ENCODE results near the gene PHF21A. TPM values are rescaled to one million over a fixed set of nuclear protein-coding genes. Genes with fewer than 3 reads are reported as not detected.

The PHF21A gene
- total RNA-seq, 2 experiments from 2014 or later: 23.1 to 56.1 TPM

GRCh38 chr11:45994371-45995341, 126.6 kb downstream of the PHF21A start:
- no peak for DNase-seq (ENCODE audit: low spot score)
- CTCF ChIA-PET (ENCODE audit: unreplicated experiment): no interaction called here

DNA sequence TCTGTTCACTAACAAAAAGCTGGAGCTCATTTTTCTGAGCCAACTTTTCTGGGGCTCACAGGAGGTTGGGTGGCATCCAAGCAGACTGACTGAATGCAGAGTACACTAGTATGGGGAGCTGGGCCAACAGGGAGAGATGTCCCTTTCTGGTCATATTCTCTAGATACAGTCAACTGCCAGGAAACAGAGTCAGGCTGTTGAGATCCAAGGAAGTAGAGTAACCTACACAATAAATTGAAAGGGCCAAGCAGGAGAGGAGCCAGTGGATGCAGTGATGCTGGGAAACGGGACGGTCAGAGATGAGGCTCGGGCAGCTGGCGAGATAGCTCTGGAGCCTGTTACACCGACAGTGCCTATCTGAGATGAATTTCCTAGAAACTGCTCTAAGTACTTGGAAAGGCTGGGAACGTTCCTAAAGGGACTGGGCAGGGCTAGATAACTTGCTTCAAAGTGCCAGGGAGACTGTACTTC, 127.7 kb downstream of the PHF21A start:
- Histone ChIP-seq H4K20me1 (ENCODE audit: insufficient read depth, low read length) (no peaks in the 10 kb centered on the region), H3K79me2 (ENCODE audit: insufficient read depth, low read depth, low read length) (no peaks in the 10 kb centered on the region), H3K9me2 (ENCODE audit: insufficient read depth, low read length) (no peaks in the 10 kb centered on the region), H3K36me3 (ENCODE audit: insufficient read depth, low read length) (no peaks in the 10 kb centered on the region), H2AFZ (ENCODE audit: low read length) (no peak overlapping the region), H3K9me3 (ENCODE audit: low read length) (no peaks in the 10 kb centered on the region), H3K4me1 (ENCODE audit: insufficient read depth, low read length, poor library complexity, severe bottlenecking) (no peaks in the 10 kb centered on the region), H3K4me2 (ENCODE audit: low read length) (no peak overlapping the region), H3K27ac (ENCODE audit: low read depth, low read length, poor library complexity, severe bottlenecking) (no peak overlapping the region), H3K4me3 (ENCODE audit: low read depth, low read length, poor library complexity, severe bottlenecking) (no peak overlapping the region)
- intact Hi-C loops (cut with micrococcal nuclease; ENCODE audit: unreplicated experiment): no loop called here
- ChIA-PET POLR2A (interaction anchor here (0.6 to 2.5 kb wide), 4 partner anchors 10 to 270 kb away, joined by 3 to 11 read pairs (median 3); no protein-coding TSS in a partner anchor), CTCF (ENCODE audit: unreplicated experiment) (no interaction called here)
- DNase-seq (ENCODE audit: low spot score): no peak
- no TSS peak for BruUV-seq (replicated peaks)
- TF ChIP-seq CTCF (conservative IDR thresholded peaks at IDR 0.05; ENCODE audit: low read length): no peak
- TF ChIP-seq EZH2phosphoT487 (IDR thresholded peaks at IDR 0.05; ENCODE audit: borderline replicate concordance, low read depth, low read length): no peak

More at GRCh38 chr11:45994371-45995341, 126.6 kb downstream of the PHF21A start:
- Histone ChIP-seq H3K4me2 (ENCODE audit: low read length) (no peak overlapping the region), H3K9me2 (ENCODE audit: insufficient read depth, low read length) (no peaks in the 10 kb centered on the region), H3K79me2 (ENCODE audit: insufficient read depth, low read depth, low read length) (no peaks in the 10 kb centered on the region), H2AFZ (ENCODE audit: low read length) (no peak overlapping the region), H3K9me3 (ENCODE audit: low read length) (no peaks in the 10 kb centered on the region), H3K27ac (ENCODE audit: low read depth, low read length, poor library complexity, severe bottlenecking) (no peak overlapping the region), H3K36me3 (ENCODE audit: insufficient read depth, low read length) (no peaks in the 10 kb centered on the region), H3K4me3 (ENCODE audit: low read depth, low read length, poor library complexity, severe bottlenecking) (no peak overlapping the region), H4K20me1 (ENCODE audit: insufficient read depth, low read length) (no peaks in the 10 kb centered on the region), H3K4me1 (ENCODE audit: insufficient read depth, low read length, poor library complexity, severe bottlenecking) (no peaks in the 10 kb centered on the region)
- intact Hi-C loops (cut with micrococcal nuclease; ENCODE audit: unreplicated experiment): no loop called here
- POLR2A ChIA-PET: interaction anchor here (0.6 to 2.5 kb wide), 5 partner anchors 9 to 77 kb away, joined by 3 to 11 read pairs (median 4); partner anchors contain the start of gene PEX16
- TF ChIP-seq CTCF (conservative IDR thresholded peaks at IDR 0.05; ENCODE audit: low read length) (no peak), EZH2phosphoT487 (IDR thresholded peaks at IDR 0.05; ENCODE audit: borderline replicate concordance, low read depth, low read length) (no peak)
- BruUV-seq (replicated peaks): no TSS peak

DNA sequence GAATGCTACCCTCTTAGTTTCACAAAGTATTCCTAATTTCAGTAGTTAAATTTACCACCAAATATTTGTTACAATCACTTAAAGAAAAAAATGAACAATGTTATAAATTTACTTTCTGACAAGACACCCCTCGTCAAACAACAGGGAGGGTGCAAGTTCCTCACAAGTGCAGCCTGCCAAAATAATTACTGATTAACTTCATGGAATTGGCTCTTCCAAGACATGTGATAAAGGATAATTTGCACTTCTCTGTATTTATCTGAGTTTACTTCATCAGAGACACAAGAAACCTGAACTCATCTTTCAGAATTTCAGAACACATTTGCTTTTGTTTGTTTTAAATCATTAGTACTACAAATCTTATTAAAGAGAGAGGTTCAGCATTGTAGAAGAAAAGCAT, 132.3 kb downstream of the PHF21A start:
- no peak for TF ChIP-seq CTCF (conservative IDR thresholded peaks at IDR 0.05; ENCODE audit: low read length)
- TF ChIP-seq EZH2phosphoT487 (IDR thresholded peaks at IDR 0.05; ENCODE audit: borderline replicate concordance, low read depth, low read length): no peak
- no peaks in the 10 kb centered on the region for H3K9me2 ChIP-seq (ENCODE audit: insufficient read depth, low read length)
- CTCF ChIA-PET (ENCODE audit: unreplicated experiment): no interaction called here
- no peak overlapping the region for H3K27ac ChIP-seq (ENCODE audit: low read depth, low read length, poor library complexity, severe bottlenecking)
- intact Hi-C loops (cut with micrococcal nuclease; ENCODE audit: unreplicated experiment): no loop called here
- POLR2A ChIA-PET: no interaction called here
- DNase-seq (ENCODE audit: low spot score): no peak
- H3K79me2 ChIP-seq (ENCODE audit: insufficient read depth, low read depth, low read length): no peaks in the 10 kb centered on the region
- H3K4me2 ChIP-seq (ENCODE audit: low read length): no peak overlapping the region
- no peaks in the 10 kb centered on the region for H3K36me3 ChIP-seq (ENCODE audit: insufficient read depth, low read length)
- no TSS peak for BruUV-seq (replicated peaks)
- H3K4me1 ChIP-seq (ENCODE audit: insufficient read depth, low read length, poor library complexity, severe bottlenecking): no peaks in the 10 kb centered on the region
- H2AFZ ChIP-seq (ENCODE audit: low read length): no peak overlapping the region
- no peaks in the 10 kb centered on the region for H3K9me3 ChIP-seq (ENCODE audit: low read length)
- H4K20me1 ChIP-seq (ENCODE audit: insufficient read depth, low read length): no peaks in the 10 kb centered on the region
- no peak overlapping the region for H3K4me3 ChIP-seq (ENCODE audit: low read depth, low read length, poor library complexity, severe bottlenecking)
